Measurements from ENCODE around the gene TAF6. TPM values are rescaled to one million over a fixed set of nuclear protein-coding genes. Genes with fewer than 3 reads are reported as not detected.

Gene TAF6
- total and polyA plus RNA-seq, 2 experiments from 2014 or later = 40.5 to 53.0 TPM

GRCh38 chr7:100166317-100166940 is 47.3 kb upstream of the TAF6 start:
- H3K4me1 ChIP-seq (ENCODE audit: insufficient read depth) = no peaks in the 10 kb centered on the region
- no peaks in the 10 kb centered on the region for H3K9me3 ChIP-seq (ENCODE audit: low read depth)
- DNase-seq = no peak
- H4K20me1 ChIP-seq (ENCODE audit: insufficient read depth) = no peaks in the 10 kb centered on the region
- no peak overlapping the region for H3K9ac ChIP-seq
- H3K27ac ChIP-seq = no peak overlapping the region
- no peaks in the 10 kb centered on the region for H3K79me2 ChIP-seq (ENCODE audit: insufficient read depth)
- H3K36me3 ChIP-seq (ENCODE audit: low read depth) = no peaks in the 10 kb centered on the region
- H2AFZ ChIP-seq = no peak overlapping the region
- TF ChIP-seq EZH2phosphoT487 (IDR thresholded peaks at IDR 0.05; ENCODE audit: insufficient read depth, low read depth) (no peak), EZH2 (IDR thresholded peaks at IDR 0.05; ENCODE audit: insufficient read depth, poor library complexity, severe bottlenecking) (no peak)
- WGBS, 2 experiments (ENCODE audit: low coverage in 1 of 2, low lambda C conversion rate in 2 of 2, missing lambda C conversion rate in 2 of 2) = 79 to 81% methylated on average over 15 to 16 of the region's 16 CpGs
- no peak overlapping the region for H3K4me3 ChIP-seq
- in situ Hi-C loops (cut with MboI) = no loop called here
- no peaks in the 10 kb centered on the region for H3F3A ChIP-seq (ENCODE audit: insufficient read depth)
- H3K4me2 ChIP-seq (ENCODE audit: unreplicated experiment) = no peak overlapping the region
- H3K27me3 ChIP-seq (replicated peaks; ENCODE audit: insufficient read depth) = peaks cover 5% of the 10 kb centered on the region; the same call in 1 of the 2 replicates
- no peaks in the 10 kb centered on the region for H3K9me2 ChIP-seq (ENCODE audit: insufficient read depth)

GRCh38 chr7:100163871-100164270 is 44.7 kb upstream of the TAF6 start:
- no peaks in the 10 kb centered on the region for H4K20me1 ChIP-seq (ENCODE audit: insufficient read depth)
- no peak for TF ChIP-seq EZH2phosphoT487 (IDR thresholded peaks at IDR 0.05; ENCODE audit: insufficient read depth, low read depth)
- TF ChIP-seq EZH2 (IDR thresholded peaks at IDR 0.05; ENCODE audit: insufficient read depth, poor library complexity, severe bottlenecking) = no peak
- H3K9me3 ChIP-seq (ENCODE audit: low read depth) = no peaks in the 10 kb centered on the region
- no peak overlapping the region for H3K4me2 ChIP-seq (ENCODE audit: unreplicated experiment)
- H3K36me3 ChIP-seq (ENCODE audit: low read depth) = no peaks in the 10 kb centered on the region
- no peak for DNase-seq
- no peaks in the 10 kb centered on the region for H3K9me2 ChIP-seq (ENCODE audit: insufficient read depth)
- no peak overlapping the region for H3K27ac ChIP-seq
- no peaks in the 10 kb centered on the region; the same call in 1 of the 2 replicates for H3K27me3 ChIP-seq (replicated peaks; ENCODE audit: insufficient read depth)
- no peak overlapping the region for H3K4me3 ChIP-seq
- 0 out of 2 replicates have a peak, but pooled peaks cover 5% of the 10 kb centered on the region for H3K4me1 ChIP-seq (ENCODE audit: insufficient read depth)
- no peak overlapping the region for H2AFZ ChIP-seq
- no peak overlapping the region for H3K9ac ChIP-seq
- WGBS, 2 experiments (ENCODE audit: low coverage in 1 of 2, low lambda C conversion rate in 2 of 2, missing lambda C conversion rate in 2 of 2) = 85 to 92% methylated on average over 5 of the region's 5 CpGs
- H3F3A ChIP-seq (ENCODE audit: insufficient read depth) = no peaks in the 10 kb centered on the region
- no peaks in the 10 kb centered on the region; the same call in 1 of the 2 replicates for H3K79me2 ChIP-seq (ENCODE audit: insufficient read depth)
- in situ Hi-C loops (cut with MboI) = no loop called here

DNA sequence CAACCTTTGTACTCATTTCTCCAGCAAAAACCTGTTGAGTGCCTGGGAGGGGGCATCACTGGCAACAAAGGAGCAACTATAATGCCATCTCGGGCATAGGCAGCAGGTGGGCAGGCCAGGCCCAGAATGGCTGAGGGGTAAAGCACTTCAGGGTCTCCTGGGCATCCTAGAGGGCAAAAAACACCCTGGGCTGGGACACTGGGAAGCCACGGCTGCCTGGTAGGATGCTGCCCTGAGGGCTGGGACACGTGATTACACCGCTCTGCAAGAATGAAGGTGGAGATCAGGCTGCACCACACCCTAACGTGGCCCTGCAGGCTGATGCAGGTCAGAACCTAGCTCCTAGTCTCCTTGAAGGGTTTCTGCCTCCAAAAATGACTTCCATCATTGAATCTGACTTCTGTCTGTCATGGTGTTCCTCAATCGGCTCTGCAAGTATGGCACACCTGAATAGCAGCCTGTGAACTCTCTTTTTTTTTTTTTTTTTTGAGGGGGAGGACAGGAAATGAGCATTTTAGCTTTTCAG is 43.9 kb upstream of the TAF6 start:
- no peak for DNase-seq
- H3K36me3 ChIP-seq (ENCODE audit: low read depth) = no peaks in the 10 kb centered on the region
- whole genome bisulfite sequencing, 2 experiments (ENCODE audit: low coverage in 1 of 2, low lambda C conversion rate in 2 of 2, missing lambda C conversion rate in 2 of 2) = 81 to 87% methylated on average over 6 of the region's 6 CpGs
- H3K4me3 ChIP-seq = no peak overlapping the region
- H3K27ac ChIP-seq = no peak overlapping the region
- H3K27me3 ChIP-seq (replicated peaks; ENCODE audit: insufficient read depth) = no peaks in the 10 kb centered on the region; the same call in 1 of the 2 replicates
- 0 out of 2 replicates have a peak, but pooled peaks cover 5% of the 10 kb centered on the region for H3K4me1 ChIP-seq (ENCODE audit: insufficient read depth)
- H3K9ac ChIP-seq = no peak overlapping the region
- in situ Hi-C loops (cut with MboI) = no loop called here
- no peak for TF ChIP-seq EZH2 (IDR thresholded peaks at IDR 0.05; ENCODE audit: insufficient read depth, poor library complexity, severe bottlenecking)
- no peak for TF ChIP-seq EZH2phosphoT487 (IDR thresholded peaks at IDR 0.05; ENCODE audit: insufficient read depth, low read depth)
- no peaks in the 10 kb centered on the region for H4K20me1 ChIP-seq (ENCODE audit: insufficient read depth)
- no peaks in the 10 kb centered on the region for H3F3A ChIP-seq (ENCODE audit: insufficient read depth)
- peaks cover 1% of the 10 kb centered on the region; the same call in 1 of the 2 replicates for H3K79me2 ChIP-seq (ENCODE audit: insufficient read depth)
- H3K9me2 ChIP-seq (ENCODE audit: insufficient read depth) = no peaks in the 10 kb centered on the region
- H2AFZ ChIP-seq = no peak overlapping the region
- H3K9me3 ChIP-seq (ENCODE audit: low read depth) = no peaks in the 10 kb centered on the region
- no peak overlapping the region for H3K4me2 ChIP-seq (ENCODE audit: unreplicated experiment)

- Histone ChIP-seq H2AFZ (no peak overlapping the region), H3K36me3 (ENCODE audit: low read depth) (no peaks in the 10 kb centered on the region; the same call in 1 of the 2 replicates), H3K4me1 (ENCODE audit: insufficient read depth) (peaks cover 5% of the 10 kb centered on the region; the same call in 1 of the 2 replicates), H3K9ac (no peak overlapping the region), H4K20me1 (ENCODE audit: insufficient read depth) (no peaks in the 10 kb centered on the region; the same call in 1 of the 2 replicates), H3K4me2 (ENCODE audit: unreplicated experiment) (no peak overlapping the region), H3K79me2 (ENCODE audit: insufficient read depth) (peaks cover 17% of the 10 kb centered on the region; the same call in 1 of the 2 replicates), H3K27ac (no peak overlapping the region), H3F3A (ENCODE audit: insufficient read depth) (no peaks in the 10 kb centered on the region), H3K9me3 (ENCODE audit: low read depth) (no peaks in the 10 kb centered on the region), H3K9me2 (ENCODE audit: insufficient read depth) (no peaks in the 10 kb centered on the region), H3K4me3 (no peak overlapping the region), H3K27me3 (replicated peaks; ENCODE audit: insufficient read depth) (no peaks in the 10 kb centered on the region)
- WGBS, 2 experiments (ENCODE audit: low coverage in 1 of 2, low lambda C conversion rate in 2 of 2, missing lambda C conversion rate in 2 of 2) = 87 to 89% methylated on average over 18 of the region's 18 CpGs
- in situ Hi-C loops (cut with MboI) = no loop called here
- no peak for DNase-seq
- TF ChIP-seq EZH2 (IDR thresholded peaks at IDR 0.05; ENCODE audit: insufficient read depth, poor library complexity, severe bottlenecking) (no peak), EZH2phosphoT487 (IDR thresholded peaks at IDR 0.05; ENCODE audit: insufficient read depth, low read depth) (no peak)
Measured at GRCh38 chr7:100160067-100160466, 40.9 kb upstream of the TAF6 start.
